22Rv1 (cell line): ENCODE measurements around the gene NTRK3.

Experiments
- CTCF ChIP-seq: fragments of 450-650 bp; IDR thresholded peaks from 2 replicates; pipeline ENCODE4 v1.5.1; 2017; ENCODE audit warnings: mild to moderate bottlenecking
- ZFX ChIP-seq: fragments of 450-650 bp; IDR thresholded peaks from 2 replicates; pipeline ENCODE4 v1.6.1; 2017; ENCODE audit warnings: antibody characterized with exemption, borderline replicate concordance

GRCh38 chr15:88100181-88100580 is 156.4 kb downstream of the NTRK3 start:
- no peak for TF ChIP-seq CTCF
- no peak for TF ChIP-seq ZFX
